H9 (cell line): ENCODE results near the gene PRR13. TPM values are rescaled to one million over a fixed set of nuclear protein-coding genes. Genes with fewer than 3 reads are reported as not detected.
"Not testable (repeated sequence)": the region's sequence is repeated elsewhere in the genome, so short reads cannot be mapped to it uniquely, and the experiment has no call there.

Experiments used
- DNase-seq: peaks from one replicate; pipeline ENCODE4 v3.0.0-alpha.2; 2017
- H2AFZ ChIP-seq: one replicate; pipeline ENCODE4 v1.6.1; 2013; ENCODE audit warnings: mild to moderate bottlenecking, low read length, control low read depth, moderate library complexity
- H2AK5ac ChIP-seq: 2 replicates; pipeline ENCODE4 v1.6.1; 2013; ENCODE audit warnings: low read length, control low read depth, mixed read lengths; ENCODE audit not compliant: insufficient read length
- H2BK120ac ChIP-seq: one replicate; pipeline ENCODE4 v1.6.1; 2013; ENCODE audit warnings: low read depth, mild to moderate bottlenecking, low read length, control low read depth, inconsistent platforms; ENCODE audit not compliant: poor library complexity, severe bottlenecking
- H2BK12ac ChIP-seq: 2 replicates; pipeline ENCODE4 v1.6.1; 2013; ENCODE audit warnings: low read length, control low read depth, mixed read lengths, low read depth; ENCODE audit not compliant: insufficient read length
- H2BK15ac ChIP-seq: 2 replicates; pipeline ENCODE4 v1.6.1; 2013; ENCODE audit warnings: low read depth, low read length, control low read depth
- H2BK20ac ChIP-seq: one replicate; pipeline ENCODE4 v1.6.1; 2013; ENCODE audit warnings: low read depth, mild to moderate bottlenecking, low read length, control low read depth, inconsistent platforms; ENCODE audit not compliant: poor library complexity, severe bottlenecking
- H2BK5ac ChIP-seq: 2 replicates; pipeline ENCODE4 v1.6.1; 2013; ENCODE audit warnings: low read length, control low read depth, mixed read lengths; ENCODE audit not compliant: insufficient read length
- H3K14ac ChIP-seq: 2 replicates; pipeline ENCODE4 v1.6.1; 2013; ENCODE audit warnings: low read length, control low read depth; ENCODE audit not compliant: insufficient read depth
- H3K18ac ChIP-seq: 2 replicates; pipeline ENCODE4 v1.6.1; 2013; ENCODE audit warnings: low read depth, mild to moderate bottlenecking, mixed read lengths, low read length, control low read depth; ENCODE audit not compliant: insufficient read length
- H3K23ac ChIP-seq: 2 replicates; pipeline ENCODE4 v1.6.1; 2013; ENCODE audit warnings: low read length, control low read depth, mixed read lengths, low read depth; ENCODE audit not compliant: insufficient read length
- H3K23me2 ChIP-seq: 2 replicates; pipeline ENCODE4 v1.6.1; 2013; ENCODE audit warnings: low read depth, mild to moderate bottlenecking, mixed read lengths, low read length, control low read depth; ENCODE audit not compliant: insufficient read length, poor library complexity, severe bottlenecking
- H3K27ac ChIP-seq: 2 replicates; pipeline ENCODE4 v1.5.1; 2013; ENCODE audit warnings: low read length, control low read depth, mixed read lengths, low read depth; ENCODE audit not compliant: insufficient read length
- H3K27me3 ChIP-seq: 2 replicates; pipeline ENCODE4 v1.6.1; 2013; ENCODE audit warnings: low read length, control low read depth, inconsistent platforms; ENCODE audit not compliant: insufficient read depth
- H3K4ac ChIP-seq: 2 replicates; pipeline ENCODE4 v1.6.1; 2013; ENCODE audit warnings: low read depth, mild to moderate bottlenecking, control low read depth, inconsistent platforms, low read length, moderate library complexity
- H3K4me1 ChIP-seq: 2 replicates; pipeline ENCODE4 v1.6.1; 2013; ENCODE audit warnings: low read length, control low read depth, inconsistent platforms; ENCODE audit not compliant: insufficient read depth
- H3K4me2 ChIP-seq: 2 replicates; pipeline ENCODE4 v1.6.1; 2013; ENCODE audit warnings: low read length, control low read depth, mixed read lengths; ENCODE audit not compliant: insufficient read length, insufficient read depth
- H3K56ac ChIP-seq: 2 replicates; pipeline ENCODE4 v1.6.1; 2013; ENCODE audit warnings: low read depth, mild to moderate bottlenecking, mixed read lengths, low read length, control low read depth; ENCODE audit not compliant: insufficient read length
- H3K79me1 ChIP-seq: 2 replicates; pipeline ENCODE4 v1.6.1; 2013; ENCODE audit warnings: low read depth, mild to moderate bottlenecking, moderate library complexity, low read length, control low read depth, inconsistent platforms; ENCODE audit not compliant: insufficient read depth, poor library complexity, severe bottlenecking
- H3K79me2 ChIP-seq: 2 replicates; pipeline ENCODE4 v1.6.1; 2013; ENCODE audit warnings: low read length, control low read depth, inconsistent platforms; ENCODE audit not compliant: insufficient read depth
- H3K9ac ChIP-seq: 2 replicates; pipeline ENCODE4 v1.6.1; 2013; ENCODE audit warnings: low read length, control low read depth, mixed read lengths; ENCODE audit not compliant: insufficient read length; ENCODE audit errors: extremely low read depth
- H3K9me3 ChIP-seq: one replicate; pipeline ENCODE4 v1.6.1; 2013; ENCODE audit warnings: low read depth, low read length, inconsistent platforms; ENCODE audit not compliant: control insufficient read depth
- H3T11ph ChIP-seq: one replicate; pipeline ENCODE4 v1.6.1; 2013; ENCODE audit warnings: mild to moderate bottlenecking, low read length, control low read depth, inconsistent platforms
- H4K20me1 ChIP-seq: one replicate; pipeline ENCODE4 v1.6.1; 2013; ENCODE audit not compliant: control insufficient read depth, insufficient read length, insufficient read depth
- H4K5ac ChIP-seq: 2 replicates; pipeline ENCODE4 v1.6.1; 2013; ENCODE audit warnings: low read depth, mild to moderate bottlenecking, mixed read lengths, low read length, control low read depth; ENCODE audit not compliant: insufficient read length
- H4K8ac ChIP-seq: replicated peaks from 2 replicates; pipeline ENCODE4 v1.6.1; 2013; ENCODE audit warnings: low read length, control low read depth, mixed read lengths, low read depth; ENCODE audit not compliant: insufficient read length
- H4K91ac ChIP-seq: 2 replicates; pipeline ENCODE4 v1.6.1; 2013; ENCODE audit warnings: low read depth, mild to moderate bottlenecking, moderate library complexity, mixed read lengths, low read length, control low read depth; ENCODE audit not compliant: insufficient read length
- H3K27ac Mint-ChIP-seq, 3 experiments: 2 replicates in 2 of 3; 3 replicates in 1 of 3; pipeline ENCODE4 v1.8.0; 2020 to 2021; ENCODE audit warnings: mixed read lengths in 3 of 3, mild to moderate bottlenecking in 1 of 3, moderate library complexity in 1 of 3
- H3K27me3 Mint-ChIP-seq: 2 replicates; pipeline ENCODE4 v1.8.0; 2021; ENCODE audit warnings: low read depth, mild to moderate bottlenecking, moderate library complexity, mixed read lengths
- H3K36me3 Mint-ChIP-seq, 3 experiments: 2 replicates in 2 of 3; 3 replicates in 1 of 3; pipeline ENCODE4 v1.8.0; 2020 to 2021; ENCODE audit warnings: low read depth in 3 of 3, mixed read lengths in 3 of 3; ENCODE audit not compliant: insufficient read depth in 1 of 3
- H3K4me1 Mint-ChIP-seq, 2 experiments: 2 replicates each; pipeline ENCODE4 v1.8.0; 2020; ENCODE audit warnings: mixed read lengths in 2 of 2
- H3K4me3 Mint-ChIP-seq, 2 experiments: 2 replicates in 1 of 2; 3 replicates in 1 of 2; pipeline ENCODE4 v1.8.0; 2020 to 2021; ENCODE audit warnings: mild to moderate bottlenecking in 2 of 2, mixed read lengths in 2 of 2, moderate library complexity in 1 of 2
- H3K9me3 Mint-ChIP-seq, 2 experiments: 2 replicates in 1 of 2; 3 replicates in 1 of 2; pipeline ENCODE4 v1.8.0; 2020; ENCODE audit warnings: mild to moderate bottlenecking in 2 of 2, mixed read lengths in 2 of 2, moderate library complexity in 1 of 2
- WGBS: extraction: QIAGEN DNeasy Blood & Tissue Kit; methylation state at CpG from one replicate; pipeline ENCODE4 v1.1.7; 2013; ENCODE audit warnings: missing lambda C conversion rate, low lambda C conversion rate, mixed read lengths; ENCODE audit not compliant: insufficient read length; ENCODE audit errors: extremely low coverage; 5-methylcytosine and 5-hydroxymethylcytosine counted together
- total RNA-seq: library from RNA; stranded (reverse); gene quantifications from 2 replicates; pipeline ENCODE4 v1.2.1, GENCODE V29; 2021
- TF ChIP-seq, protein P1 (sequence below): fragments of 200-600 bp; sonication (generic); conservative IDR thresholded peaks from 3 replicates; pipeline ENCODE4 v1.8.0; 2021; ENCODE audit warnings: antibody characterized with exemption, mild to moderate bottlenecking

Gene PRR13
- total RNA-seq, 1 experiment from 2014 or later: 147 TPM

DNA sequence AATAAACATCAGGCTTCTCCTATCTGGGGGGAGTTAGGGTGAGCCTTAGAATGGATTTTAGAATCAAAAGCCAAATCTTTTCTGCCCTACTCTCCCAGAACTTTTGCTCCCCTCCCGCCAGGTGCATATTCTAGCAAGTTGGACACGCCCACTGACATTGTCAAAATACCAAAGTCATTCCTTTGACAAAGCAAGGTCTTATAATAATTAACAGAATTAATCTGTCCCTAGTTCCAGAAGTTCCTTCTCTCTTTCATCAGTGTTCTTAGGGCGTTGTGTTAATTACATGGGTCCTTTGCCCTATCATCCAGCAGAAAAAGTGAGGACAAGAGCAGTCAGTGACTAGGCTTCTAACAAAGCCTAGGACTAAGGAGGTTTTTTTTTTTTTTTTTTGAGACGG is 2.4 kb downstream of the PRR13 start:
- no peaks in the 10 kb centered on the region; the same call in 1 of the 2 replicates for H3K4me1 ChIP-seq
- no peaks in the 10 kb centered on the region for H3K9me3 Mint-ChIP-seq
- H2BK120ac ChIP-seq: no peak overlapping the region
- no peak overlapping the region for H2BK12ac ChIP-seq
- no peak overlapping the region for H3K23ac ChIP-seq
- H3K79me1 ChIP-seq: no peaks in the 10 kb centered on the region
- no peak overlapping the region for H3K18ac ChIP-seq
- H3K9ac ChIP-seq: no peak overlapping the region
- no peak overlapping the region for H2BK20ac ChIP-seq
- H4K5ac ChIP-seq: no peak overlapping the region
- no peak overlapping the region for H4K8ac ChIP-seq
- H4K91ac ChIP-seq: no peak overlapping the region
- no peaks in the 10 kb centered on the region for H3K27me3 ChIP-seq
- peaks cover 4% of the 10 kb centered on the region; the same call in 1 of the 2 replicates for H3K79me2 ChIP-seq
- peak overlapping the region; percentile 36 to 47; a peak in 4 of 5 replicates for H3K4me3 Mint-ChIP-seq
- no peak overlapping the region for H3K4me2 ChIP-seq
- H3K27ac Mint-ChIP-seq: peak overlapping the region in 2 of 3 experiments; percentile 70 to 82; a peak in 3 of 7 replicates
- peaks cover 3% of the 10 kb centered on the region for H3K23me2 ChIP-seq
- H4K20me1 ChIP-seq: no peaks in the 10 kb centered on the region
- H2AFZ ChIP-seq: no peak overlapping the region
- H2BK5ac ChIP-seq: no peak overlapping the region
- no peak overlapping the region for H3K56ac ChIP-seq
- H3K27ac ChIP-seq: no peak overlapping the region
- H2BK15ac ChIP-seq: no peak overlapping the region
- H3K4me1 Mint-ChIP-seq: peaks cover 21 to 31% of the 10 kb centered on the region in 2 experiments
- no peaks in the 10 kb centered on the region for H3K9me3 ChIP-seq
- H2AK5ac ChIP-seq: no peak overlapping the region
- H3K27me3 Mint-ChIP-seq: no peaks in the 10 kb centered on the region
- H3K4ac ChIP-seq: no peak overlapping the region
- WGBS: no CpG with 5 or more reads among the region's 4 CpGs
- H3K36me3 Mint-ChIP-seq: peaks cover 33 to 48% (median 43%) of the 10 kb centered on the region in 3 experiments
- DNase-seq: no peak
- H3T11ph ChIP-seq: no peak overlapping the region
- TF ChIP-seq, protein P1, sequence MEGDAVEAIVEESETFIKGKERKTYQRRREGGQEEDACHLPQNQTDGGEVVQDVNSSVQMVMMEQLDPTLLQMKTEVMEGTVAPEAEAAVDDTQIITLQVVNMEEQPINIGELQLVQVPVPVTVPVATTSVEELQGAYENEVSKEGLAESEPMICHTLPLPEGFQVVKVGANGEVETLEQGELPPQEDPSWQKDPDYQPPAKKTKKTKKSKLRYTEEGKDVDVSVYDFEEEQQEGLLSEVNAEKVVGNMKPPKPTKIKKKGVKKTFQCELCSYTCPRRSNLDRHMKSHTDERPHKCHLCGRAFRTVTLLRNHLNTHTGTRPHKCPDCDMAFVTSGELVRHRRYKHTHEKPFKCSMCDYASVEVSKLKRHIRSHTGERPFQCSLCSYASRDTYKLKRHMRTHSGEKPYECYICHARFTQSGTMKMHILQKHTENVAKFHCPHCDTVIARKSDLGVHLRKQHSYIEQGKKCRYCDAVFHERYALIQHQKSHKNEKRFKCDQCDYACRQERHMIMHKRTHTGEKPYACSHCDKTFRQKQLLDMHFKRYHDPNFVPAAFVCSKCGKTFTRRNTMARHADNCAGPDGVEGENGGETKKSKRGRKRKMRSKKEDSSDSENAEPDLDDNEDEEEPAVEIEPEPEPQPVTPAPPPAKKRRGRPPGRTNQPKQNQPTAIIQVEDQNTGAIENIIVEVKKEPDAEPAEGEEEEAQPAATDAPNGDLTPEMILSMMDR: no peak
- no peak overlapping the region for H3K14ac ChIP-seq

DNA sequence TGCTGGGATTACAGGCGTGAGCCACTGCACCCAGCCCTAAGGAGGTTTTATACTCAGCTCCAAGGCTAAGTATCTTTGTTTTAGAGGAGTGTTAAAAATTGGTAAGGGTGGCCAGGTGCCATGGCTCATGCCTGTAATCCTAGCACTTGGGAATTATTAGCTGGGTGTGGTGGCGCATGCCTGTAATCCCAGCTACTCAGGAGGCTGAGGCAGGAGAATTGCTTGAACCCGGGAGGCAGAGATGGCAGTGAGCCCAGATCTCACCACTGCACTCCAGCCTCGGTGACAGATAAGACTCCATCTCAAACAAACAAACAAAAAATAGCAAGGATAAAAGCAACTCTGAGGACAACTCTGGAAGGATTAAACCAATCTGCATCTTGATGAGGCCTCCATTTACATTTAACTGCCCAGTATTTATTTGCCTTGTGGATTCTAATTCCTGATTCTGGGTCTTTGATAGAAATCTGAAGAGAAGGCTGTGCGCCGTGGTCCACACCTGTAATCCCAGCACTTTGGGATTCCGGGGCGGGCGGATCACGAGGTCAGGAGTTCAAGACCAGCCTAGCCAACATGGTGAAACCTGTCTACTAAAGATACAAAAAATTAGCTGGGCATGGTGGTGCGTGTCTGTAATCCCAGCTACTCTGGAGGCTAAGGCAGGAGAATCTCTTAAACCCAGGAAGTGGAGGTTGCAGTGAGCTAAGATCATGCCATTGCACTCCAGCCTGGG is 3.2 kb downstream of the PRR13 start:
- H2BK12ac ChIP-seq, H3T11ph ChIP-seq, H3K56ac ChIP-seq, H3K4me2 ChIP-seq, H4K91ac ChIP-seq, H2BK120ac ChIP-seq, H3K27me3 Mint-ChIP-seq, H3K4ac ChIP-seq, H3K23me2 ChIP-seq, H3K79me1 ChIP-seq, H4K5ac ChIP-seq, H3K9ac ChIP-seq, H3K23ac ChIP-seq, H3K14ac ChIP-seq, H4K8ac ChIP-seq, H3K79me2 ChIP-seq, H2AFZ ChIP-seq, H3K9me3 Mint-ChIP-seq, H3K9me3 ChIP-seq, H2BK20ac ChIP-seq, H3K27ac ChIP-seq, H4K20me1 ChIP-seq, DNase-seq, H3K18ac ChIP-seq, H2AK5ac ChIP-seq, H2BK5ac ChIP-seq, H3K4me1 ChIP-seq, H3K27me3 ChIP-seq, H2BK15ac ChIP-seq: not testable (repeated sequence)
- Mint-ChIP-seq H3K27ac (peak overlapping the region in 2 of 3 experiments; percentile 58 to 80; a peak in 4 of 7 replicates), H3K4me3 (peak overlapping the region in 1 of 2 experiments; percentile 14; a peak in 2 of 5 replicates), H3K4me1 (peaks cover 21 to 31% of the 10 kb centered on the region in 2 experiments), H3K36me3 (peaks cover 33 to 48% (median 43%) of the 10 kb centered on the region in 3 experiments)
- WGBS: no CpG with 5 or more reads among the region's 11 CpGs
